OCI-LY3 (cell line): ENCODE measurements around the gene STK32C.

ENCODE experiments used
- CTCF ChIP-seq: fragments of 200-600, 300-600 bp; sonication (generic); IDR thresholded peaks from 2 replicates; pipeline ENCODE4 v1.5.1; 2014; ENCODE audit warnings: antibody characterized with exemption, low read length, low read depth
- EZH2phosphoT487 ChIP-seq: fragments of 200-600 bp; shearing (Covaris generic); IDR thresholded peaks from 2 replicates; pipeline ENCODE4 v1.6.1; 2018; ENCODE audit warnings: antibody characterized with exemption, mixed run types, low read depth

DNA sequence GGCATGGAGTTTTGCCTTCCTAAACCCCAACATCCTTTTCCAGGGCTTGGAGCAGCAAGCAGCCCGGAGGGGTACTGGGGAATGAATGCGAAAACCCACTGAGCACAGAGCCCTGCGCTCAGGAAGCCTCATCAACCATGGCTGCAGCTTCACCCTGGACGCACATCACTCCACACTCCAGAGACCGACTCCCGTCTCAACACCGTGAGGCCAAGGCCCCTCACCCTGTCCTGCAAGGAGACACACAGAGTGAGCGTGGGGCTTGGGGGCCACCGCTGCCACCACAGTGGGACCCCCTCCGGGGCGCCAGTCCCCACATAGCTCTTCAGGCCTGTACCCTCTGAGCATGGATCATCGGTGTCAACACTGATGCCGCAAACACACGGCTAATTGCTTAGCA, 79.1 kb downstream of the STK32C start:
- no peak for TF ChIP-seq CTCF
- no peak for TF ChIP-seq EZH2phosphoT487
